ENCODE data around the gene PSMB7.

GRCh38 chr9:124442826-124443225 is 27.6 kb upstream of the PSMB7 start:
- TF ChIP-seq EZH2 (IDR thresholded peaks at IDR 0.05) (no peak), POLR2AphosphoS5 (IDR thresholded peaks at IDR 0.05; ENCODE audit: borderline replicate concordance, low read depth, low read length) (no peak), FOXP2 (optimal IDR thresholded peaks at IDR 0.05; ENCODE audit: control extremely low read depth, extremely low read length, insufficient read depth) (no peak)

All from SK-N-MC (cell line).